GM12891 (cell line): Measurements from ENCODE around the gene AGPS.
A peak's percentile ranks its signal among the peaks of the same experiment; 100 is the strongest.
"Not testable (repeated sequence)": the region's sequence is repeated elsewhere in the genome, so short reads cannot be mapped to it uniquely, and the experiment has no call there.

Experiments used
- DNase-seq: peaks from one replicate; pipeline ENCODE4 v3.0.0; 2011; ENCODE audit warnings: low spot score; ENCODE audit not compliant: insufficient read length
- FAIRE-seq: peaks from 2 replicates; lab custom pipeline; 2011; peaks lifted over from hg19 to GRCh38; lab: Jason Lieb, UNC
- PAX5 ChIP-seq: IDR thresholded peaks from 2 replicates; pipeline ENCODE4 v1.6.1; 2011; ENCODE audit warnings: low read length, moderate library complexity, mild to moderate bottlenecking; ENCODE audit not compliant: insufficient read depth, severe bottlenecking
- POLR2A ChIP-seq: IDR thresholded peaks from 2 replicates; pipeline ENCODE4 v1.6.1; 2011; ENCODE audit warnings: low read depth, low read length, control low read depth
- POLR2AphosphoS5 ChIP-seq: IDR thresholded peaks from 2 replicates; pipeline ENCODE4 v1.6.1; 2011; ENCODE audit warnings: low read depth, low read length, control low read depth
- POU2F2 ChIP-seq: IDR thresholded peaks from 2 replicates; pipeline ENCODE4 v1.6.1; 2011; ENCODE audit warnings: low read depth, mild to moderate bottlenecking, control low read depth, low read length, moderate library complexity
- SPI1 ChIP-seq: IDR thresholded peaks from 2 replicates; pipeline ENCODE4 v1.6.1; 2011; ENCODE audit warnings: low read depth, low read length, control low read depth
- TAF1 ChIP-seq: IDR thresholded peaks from 2 replicates; pipeline ENCODE4 v1.6.1; 2011; ENCODE audit warnings: low read depth, low read length, control low read depth

The AGPS gene

DNA sequence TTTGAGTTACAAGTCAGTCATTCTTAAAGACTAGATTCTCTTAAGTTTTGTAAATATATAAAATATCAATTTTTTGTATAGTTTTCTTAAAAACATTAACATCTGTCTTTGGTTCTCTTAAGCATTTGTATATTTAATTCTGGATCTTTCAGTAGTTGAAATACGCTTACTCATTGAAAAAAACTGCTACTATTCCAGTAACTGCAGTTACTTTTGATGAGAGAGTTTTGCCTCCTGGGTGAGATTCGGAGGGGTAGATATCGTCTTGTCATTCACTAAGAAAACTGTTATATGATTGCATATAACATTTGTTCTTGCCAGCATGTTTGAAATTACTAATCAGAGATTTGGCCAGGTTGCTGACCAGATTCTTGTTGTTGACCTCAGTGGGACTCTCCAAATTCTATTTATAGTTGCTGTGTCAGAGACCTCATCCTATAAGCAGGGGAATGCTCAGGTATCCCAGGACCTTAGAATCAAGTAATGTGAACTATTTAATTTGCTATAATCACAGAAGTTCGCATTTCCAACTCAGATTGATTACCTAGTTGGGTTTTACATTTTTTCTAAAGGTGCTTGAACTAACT, 7.9 kb downstream of the AGPS start:
- FAIRE-seq = no peak
- no peak for DNase-seq
- TF ChIP-seq POU2F2 (no peak), POLR2AphosphoS5 (no peak), PAX5 (no peak), TAF1 (no peak), SPI1 (no peak), POLR2A (no peak)

DNA sequence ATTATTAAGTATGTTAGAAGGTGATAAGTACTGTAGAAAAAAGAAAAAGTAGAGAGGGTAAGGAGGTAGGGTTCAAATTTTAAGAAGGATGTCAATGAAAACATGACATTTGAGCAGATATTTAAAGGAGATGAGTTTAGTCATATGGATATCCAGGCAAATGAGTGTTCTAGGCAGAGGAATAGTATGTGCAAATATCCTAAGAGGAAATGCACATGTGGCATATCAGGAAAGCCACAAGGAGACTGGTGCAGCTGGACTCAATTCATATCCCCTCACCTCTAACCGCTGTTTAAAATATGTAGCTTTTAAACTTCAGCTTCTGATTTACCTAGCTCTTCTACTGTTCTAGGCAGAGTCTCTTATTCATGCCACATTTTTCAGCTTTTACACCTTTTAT, 9.5 kb downstream of the AGPS start:
- DNase-seq (no peak), FAIRE-seq (no peak)
- TF ChIP-seq PAX5 (no peak), POLR2AphosphoS5 (no peak), SPI1 (no peak), TAF1 (no peak), POLR2A (no peak), POU2F2 (no peak)

DNA sequence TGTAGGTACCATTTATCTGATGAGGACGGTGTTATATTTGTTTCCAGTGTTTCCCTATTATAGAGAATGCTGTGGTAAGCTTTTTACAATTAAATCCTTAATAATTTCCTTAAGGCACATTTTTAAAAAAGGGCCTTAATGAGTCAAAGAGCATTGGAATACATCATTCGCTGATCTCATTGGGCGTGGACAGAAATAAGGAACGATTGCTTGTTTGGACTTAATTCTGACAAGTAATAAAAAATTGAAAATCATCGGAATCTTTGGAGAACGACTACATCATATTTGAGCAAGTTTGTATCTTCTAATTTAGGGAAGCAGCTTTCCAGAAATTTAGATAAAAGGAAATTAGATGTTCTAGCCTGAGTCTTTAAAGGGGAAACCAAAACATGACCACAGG, 11.3 kb downstream of the AGPS start:
- DNase-seq (no peak), FAIRE-seq (no peak)
- TF ChIP-seq POLR2AphosphoS5 = no peak
- TF ChIP-seq SPI1 = no peak
- no peak for TF ChIP-seq TAF1
- TF ChIP-seq POU2F2 = no peak
- no peak for TF ChIP-seq PAX5
- TF ChIP-seq POLR2A = no peak

DNA sequence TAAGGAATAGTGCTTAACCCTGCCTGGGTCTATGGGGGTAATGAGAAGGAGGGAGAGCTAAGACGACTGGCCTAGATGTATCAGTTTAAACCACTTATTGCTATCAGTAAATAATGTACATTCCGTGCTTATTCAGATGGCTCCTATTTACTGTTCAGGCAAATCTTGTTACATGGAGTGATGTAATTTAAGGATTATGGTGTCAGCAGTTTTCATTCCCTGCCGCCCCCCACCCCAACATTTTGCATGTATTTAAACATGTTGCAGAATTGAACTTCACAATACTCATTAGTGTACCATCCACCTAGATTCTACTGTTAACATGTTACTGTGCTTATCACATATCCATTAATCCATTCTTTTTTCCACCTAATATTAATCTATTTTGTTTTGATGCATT, 11.7 kb downstream of the AGPS start:
- TF ChIP-seq POU2F2 (no peak), POLR2AphosphoS5 (no peak), POLR2A (no peak), TAF1 (no peak), PAX5 (no peak), SPI1 (no peak)
- FAIRE-seq (peak; percentile 9), DNase-seq (no peak)

DNA sequence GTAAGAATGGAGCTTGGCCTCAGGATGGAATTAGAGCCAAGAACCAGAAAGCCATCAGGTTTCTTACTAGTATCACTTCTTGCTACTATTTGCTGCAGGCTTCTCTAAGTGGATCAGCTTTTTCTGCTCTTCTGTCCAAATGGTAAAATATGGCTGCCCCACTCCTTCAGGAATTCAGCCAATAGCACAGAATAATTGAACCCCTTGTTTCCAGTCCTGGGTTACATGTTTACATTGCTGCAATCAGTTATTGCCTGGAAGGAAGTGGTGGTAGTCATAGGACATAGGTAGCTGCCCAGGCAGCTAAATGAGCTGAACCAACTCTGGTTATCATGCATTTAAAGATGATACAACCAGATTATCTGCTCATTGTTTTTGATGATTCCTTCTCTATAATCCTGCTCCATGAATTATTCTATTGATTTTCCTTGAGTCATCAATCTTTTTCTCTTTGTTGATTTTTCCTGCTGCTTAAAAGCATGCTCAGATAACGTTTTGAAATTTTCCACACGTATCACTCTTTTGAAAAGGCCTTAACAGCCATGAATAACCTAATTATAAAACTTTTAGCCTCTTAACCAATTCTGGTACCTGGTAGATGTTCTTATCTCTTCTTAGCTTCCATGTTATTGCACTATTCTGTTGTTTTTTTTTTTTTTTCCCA, 12.6 kb downstream of the AGPS start:
- no peak for DNase-seq
- no peak for FAIRE-seq
- TF ChIP-seq POLR2AphosphoS5 (no peak), POLR2A (no peak), SPI1 (no peak), PAX5 (no peak), TAF1 (no peak)

DNA sequence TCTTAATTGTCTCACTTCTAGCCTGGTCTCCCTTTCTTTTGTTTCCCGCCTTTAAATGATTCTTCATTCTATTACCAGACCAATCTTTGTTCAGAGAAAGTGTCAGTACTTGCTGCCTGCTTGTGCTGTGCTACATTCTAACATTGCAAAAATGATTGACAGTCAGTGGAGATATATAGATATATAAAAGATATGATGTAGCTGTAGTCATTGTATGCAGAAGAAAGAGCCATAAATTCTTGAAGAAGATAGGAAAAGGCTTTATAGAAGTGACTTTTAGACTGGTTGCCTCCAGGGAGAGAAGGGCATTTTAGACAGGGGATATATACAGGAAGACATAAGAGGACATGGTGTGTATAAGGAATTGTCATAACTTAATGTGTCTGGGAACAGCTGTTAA, 13.6 kb downstream of the AGPS start:
- FAIRE-seq = no peak
- DNase-seq = no peak
- TF ChIP-seq PAX5 (no peak), POLR2A (no peak), SPI1 (no peak), POU2F2 (no peak), TAF1 (no peak), POLR2AphosphoS5 (no peak)

DNA sequence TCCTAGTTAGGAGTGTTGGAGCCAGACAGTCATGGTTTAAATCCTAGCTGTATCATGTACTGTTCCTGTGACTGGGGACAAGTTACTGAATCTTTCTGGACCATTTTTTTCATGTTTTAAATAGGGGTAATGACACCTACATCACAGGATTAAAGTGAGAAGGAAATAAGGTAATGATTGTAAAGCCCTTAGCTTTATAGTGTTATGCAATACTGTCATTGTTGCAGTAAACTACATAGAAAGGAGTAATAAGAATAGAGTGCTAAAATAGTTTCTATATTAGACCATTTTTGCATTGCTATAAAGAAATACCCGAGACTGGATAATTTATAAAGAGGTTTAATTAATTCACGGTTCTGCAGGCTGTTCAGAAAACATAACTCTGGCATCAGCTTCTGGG, 14.5 kb downstream of the AGPS start:
- TF ChIP-seq SPI1 (no peak), POLR2AphosphoS5 (no peak), POU2F2 (no peak), POLR2A (no peak), TAF1 (no peak), PAX5 (no peak)
- FAIRE-seq (no peak), DNase-seq (no peak)

DNA sequence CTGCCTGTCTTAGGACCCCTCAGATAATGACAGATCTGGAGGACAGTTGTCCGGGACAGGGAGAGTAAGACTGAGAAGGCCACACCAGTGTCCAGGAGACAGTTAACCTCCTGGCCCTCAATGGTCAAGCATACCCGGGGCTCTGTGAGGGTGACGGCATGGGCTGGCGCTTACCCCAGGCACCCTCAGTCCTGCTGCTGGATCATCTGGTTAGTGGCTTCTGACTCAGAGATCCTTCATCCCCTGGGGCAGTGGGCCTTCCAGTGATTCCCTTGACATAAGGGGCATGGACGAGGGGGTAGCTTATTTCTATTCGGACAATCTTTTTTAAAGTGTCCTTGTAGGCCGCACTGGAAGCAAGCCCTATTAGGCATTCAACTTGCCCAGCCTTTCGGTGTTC, 18.1 kb downstream of the AGPS start:
- DNase-seq, FAIRE-seq: not testable (repeated sequence)

DNA sequence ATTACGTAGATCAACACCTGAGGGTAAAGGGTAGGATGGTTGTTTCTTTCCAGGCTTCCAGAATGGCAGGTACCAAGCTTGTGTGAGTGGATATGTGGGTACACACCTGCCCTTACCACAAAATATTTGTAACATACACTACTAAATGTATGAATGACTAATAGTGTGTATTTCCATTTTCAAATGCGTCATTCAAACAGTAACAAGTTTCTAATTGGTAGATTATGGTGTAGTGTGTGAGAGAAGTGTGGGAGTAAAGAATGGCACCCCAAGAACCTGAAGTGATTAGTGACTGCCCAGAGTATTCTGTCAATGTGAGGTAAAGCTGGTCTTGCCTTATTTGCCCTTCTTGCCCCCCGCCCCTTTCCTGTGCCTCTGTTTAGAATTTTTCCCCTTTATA, 21.1 kb downstream of the AGPS start:
- TF ChIP-seq POU2F2 (no peak), TAF1 (no peak), SPI1 (no peak), PAX5 (no peak), POLR2A (no peak), POLR2AphosphoS5 (no peak)
- DNase-seq (no peak), FAIRE-seq (peak; percentile 28)

DNA sequence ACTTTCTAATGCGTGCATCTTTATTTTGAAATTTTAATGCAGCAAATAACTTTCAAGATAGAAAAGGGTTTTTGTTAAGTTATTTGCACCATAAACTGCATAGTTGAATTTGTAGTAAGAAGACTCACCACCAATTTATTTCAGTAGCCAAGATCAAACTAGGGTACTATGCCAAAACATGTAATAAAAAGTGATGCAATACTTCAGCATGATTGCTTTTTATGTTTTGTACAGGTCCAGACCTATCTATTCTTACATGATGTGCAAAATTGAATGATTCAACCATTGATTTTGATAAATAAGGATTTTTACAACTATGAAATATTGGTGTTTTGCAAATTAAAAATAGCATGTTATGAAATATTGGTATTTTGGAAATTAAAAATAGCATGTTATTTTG, 26.7 kb downstream of the AGPS start:
- DNase-seq = no peak
- no peak for TF ChIP-seq POLR2AphosphoS5
- no peak for TF ChIP-seq PAX5
- no peak for TF ChIP-seq TAF1
- TF ChIP-seq POU2F2 = no peak
- TF ChIP-seq POLR2A = no peak
- no peak for TF ChIP-seq SPI1
- no peak for FAIRE-seq

DNA sequence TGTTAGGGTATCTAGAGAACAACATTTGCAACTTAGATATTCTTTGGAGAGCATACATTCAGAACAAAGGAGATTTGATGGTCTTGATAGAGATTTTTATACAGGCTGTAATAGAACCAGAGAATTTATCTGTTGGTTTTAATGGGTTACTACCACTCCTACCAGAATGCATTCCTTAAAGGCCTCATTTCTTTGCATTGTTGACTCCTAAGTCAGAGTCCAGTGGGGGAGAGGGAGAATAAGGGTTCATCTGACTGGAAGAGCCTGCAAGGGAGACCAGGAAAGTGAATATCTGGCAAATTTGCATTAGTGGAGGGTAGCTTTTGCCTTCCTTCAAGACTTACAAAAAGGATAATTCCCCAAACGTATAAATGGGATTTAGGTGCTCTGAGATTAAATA, 29.7 kb downstream of the AGPS start:
- DNase-seq (no peak), FAIRE-seq (peak; percentile 9)
- TF ChIP-seq POLR2AphosphoS5 (no peak), TAF1 (no peak), POLR2A (no peak), POU2F2 (no peak), PAX5 (no peak), SPI1 (no peak)

DNA sequence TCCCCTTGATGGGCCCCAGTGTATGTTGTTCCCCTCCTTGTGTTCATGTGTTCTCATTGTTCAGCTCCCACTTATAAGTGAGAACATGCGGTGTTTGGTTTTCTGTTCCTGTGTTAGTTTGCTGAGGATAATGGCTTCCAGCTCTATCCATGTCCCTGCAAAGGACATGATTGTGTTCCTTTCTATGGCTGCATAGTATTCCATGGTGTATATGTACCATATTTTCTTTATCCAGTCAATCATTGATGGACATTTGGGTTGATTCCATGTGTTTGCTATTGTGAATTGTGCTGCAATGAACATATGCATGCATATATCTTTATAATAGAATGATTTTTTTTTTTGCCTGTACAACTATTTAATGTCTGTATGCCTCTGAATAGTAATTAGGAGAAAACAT, 31.5 kb downstream of the AGPS start:
- not testable (repeated sequence) for FAIRE-seq, DNase-seq

DNA sequence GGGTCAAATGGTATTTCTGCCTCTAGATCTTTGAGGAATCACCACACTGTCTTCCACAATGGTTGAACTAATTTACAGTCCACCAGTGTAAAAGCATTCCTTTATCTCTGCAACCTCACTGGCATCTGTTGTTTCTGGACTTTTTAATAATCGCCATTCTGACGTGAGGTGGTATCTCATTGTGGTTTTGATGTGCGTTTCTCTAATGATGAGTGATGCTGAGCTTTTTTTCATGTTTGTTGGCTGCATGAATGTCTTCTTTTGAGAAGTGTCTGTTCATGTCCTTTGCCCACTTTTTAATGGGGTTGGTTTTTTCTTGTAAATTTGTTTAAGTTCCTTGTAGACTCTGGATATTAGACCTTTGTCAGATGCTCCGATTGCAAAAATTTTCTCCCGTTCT, 32.0 kb downstream of the AGPS start:
- FAIRE-seq, DNase-seq: not testable (repeated sequence)
